ENCODE data around the gene NR2E3.

NR2E3 gene

DNA sequence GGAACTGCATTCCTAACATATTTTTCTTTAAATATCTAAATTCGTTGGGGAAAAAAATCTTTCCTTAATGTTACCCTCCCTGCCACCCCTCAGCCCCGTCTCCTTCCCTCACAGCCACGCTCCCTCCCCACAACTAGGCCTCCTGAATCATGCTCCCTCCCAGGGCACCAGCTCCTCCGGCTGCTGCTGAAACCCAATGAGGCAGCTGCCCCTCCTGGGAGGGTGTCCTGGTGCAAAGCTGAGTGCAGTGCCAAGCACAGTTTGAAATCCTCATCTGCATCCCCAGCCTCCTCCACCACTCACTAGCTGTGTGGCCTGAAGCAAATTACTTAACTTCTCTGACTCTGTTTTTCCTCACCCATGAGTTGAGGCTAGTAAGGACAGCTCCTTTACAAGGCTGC, 2.7 kb upstream of the NR2E3 start:
- no peaks in the 10 kb centered on the region for H3K27me3 ChIP-seq (ENCODE audit: control insufficient read depth in 1 of 2, insufficient read depth in 2 of 2, low read length in 2 of 2)
- H3K9me3 ChIP-seq (ENCODE audit: control insufficient read depth in 2 of 2, low read length in 2 of 2), result no peaks in the 10 kb centered on the region
- no peaks in the 10 kb centered on the region for H3K36me3 ChIP-seq (ENCODE audit: control insufficient read depth in 2 of 2, insufficient read depth in 2 of 2, low read length in 2 of 2)
- H3K9ac ChIP-seq (ENCODE audit: low read length in 2 of 2), result no peak overlapping the region
- H3K27ac ChIP-seq (ENCODE audit: low read length), result no peak overlapping the region
- no peaks in the 10 kb centered on the region for H3K4me1 ChIP-seq (ENCODE audit: control insufficient read depth, insufficient read depth, low read length)
- H3K4me3 ChIP-seq (ENCODE audit: low read length in 2 of 2), result no peak overlapping the region

DNA sequence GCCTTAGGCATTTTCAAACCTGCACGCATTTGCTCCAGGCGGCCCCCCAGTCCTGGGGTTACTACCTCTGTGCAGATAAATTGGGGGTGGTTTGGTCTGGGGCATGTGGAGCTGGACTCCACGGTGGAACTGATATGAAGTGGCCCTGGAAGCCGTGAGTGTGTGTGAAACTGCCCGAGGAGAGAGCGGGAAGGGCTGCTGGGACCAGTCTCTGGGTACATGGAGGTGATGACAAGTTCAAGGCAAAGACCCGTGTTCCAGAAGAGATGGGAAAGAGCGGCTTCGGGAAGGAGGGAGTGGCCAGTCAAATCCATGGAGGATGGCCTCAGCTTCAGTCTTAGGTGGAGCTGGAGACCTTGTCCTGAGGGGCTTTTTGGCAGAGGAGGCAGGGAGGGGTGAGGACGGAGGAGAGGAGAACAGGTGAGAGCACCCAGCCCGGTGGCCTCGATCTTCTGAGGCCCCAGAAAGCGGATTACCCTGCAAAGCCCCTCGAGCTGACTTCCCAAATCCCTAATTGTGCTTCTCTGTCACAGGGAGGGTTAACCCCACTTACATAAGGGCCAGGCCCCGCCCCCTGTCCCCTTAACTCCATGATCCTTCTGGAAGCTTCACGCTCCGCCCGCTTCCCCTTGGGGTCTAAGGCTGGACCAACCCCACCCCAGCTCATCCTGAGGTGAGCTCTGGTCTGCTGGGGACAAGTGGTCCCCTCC, 1.9 kb upstream of the NR2E3 start:
- H3K9me3 ChIP-seq (ENCODE audit: control insufficient read depth in 2 of 2, low read length in 2 of 2), result no peaks in the 10 kb centered on the region
- no peak overlapping the region for H3K9ac ChIP-seq (ENCODE audit: low read length in 2 of 2)
- no peak overlapping the region for H3K4me3 ChIP-seq (ENCODE audit: low read length in 2 of 2)
- no peak overlapping the region for H3K27ac ChIP-seq (ENCODE audit: low read length)
- H3K4me1 ChIP-seq (ENCODE audit: control insufficient read depth, insufficient read depth, low read length), result no peaks in the 10 kb centered on the region
- H3K36me3 ChIP-seq (ENCODE audit: control insufficient read depth in 2 of 2, insufficient read depth in 2 of 2, low read length in 2 of 2), result no peaks in the 10 kb centered on the region
- no peaks in the 10 kb centered on the region for H3K27me3 ChIP-seq (ENCODE audit: control insufficient read depth in 1 of 2, insufficient read depth in 2 of 2, low read length in 2 of 2)

DNA sequence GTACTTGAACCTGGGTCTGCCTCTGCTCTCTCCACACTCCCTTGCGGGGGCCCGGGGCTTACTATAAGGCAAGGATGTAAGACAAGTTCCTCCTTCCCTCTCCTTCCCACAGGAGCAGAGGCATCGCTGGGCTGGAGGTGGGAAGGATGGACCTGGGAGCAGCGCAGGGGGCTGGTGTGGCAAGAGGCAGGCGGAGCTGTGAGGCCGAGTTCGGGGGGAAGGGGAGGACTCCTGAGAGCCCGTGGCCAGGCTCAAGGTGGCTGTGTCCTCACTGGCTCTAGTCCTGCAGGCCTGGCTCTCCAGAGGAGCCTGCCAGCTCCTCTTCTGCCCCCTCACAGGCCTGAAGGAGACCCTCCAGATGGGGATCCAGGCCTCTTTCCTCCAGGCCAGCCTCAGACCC, 1.0 kb upstream of the NR2E3 start:
- H3K9me3 ChIP-seq (ENCODE audit: control insufficient read depth in 2 of 2, low read length in 2 of 2), result no peaks in the 10 kb centered on the region
- H3K27me3 ChIP-seq (ENCODE audit: control insufficient read depth in 1 of 2, insufficient read depth in 2 of 2, low read length in 2 of 2), result no peaks in the 10 kb centered on the region
- no peaks in the 10 kb centered on the region for H3K4me1 ChIP-seq (ENCODE audit: control insufficient read depth, insufficient read depth, low read length)
- no peaks in the 10 kb centered on the region for H3K36me3 ChIP-seq (ENCODE audit: control insufficient read depth in 2 of 2, insufficient read depth in 2 of 2, low read length in 2 of 2)
- H3K9ac ChIP-seq (ENCODE audit: low read length in 2 of 2), result no peak overlapping the region
- H3K4me3 ChIP-seq (ENCODE audit: low read length in 2 of 2), result no peak overlapping the region
- no peak overlapping the region for H3K27ac ChIP-seq (ENCODE audit: low read length)

DNA sequence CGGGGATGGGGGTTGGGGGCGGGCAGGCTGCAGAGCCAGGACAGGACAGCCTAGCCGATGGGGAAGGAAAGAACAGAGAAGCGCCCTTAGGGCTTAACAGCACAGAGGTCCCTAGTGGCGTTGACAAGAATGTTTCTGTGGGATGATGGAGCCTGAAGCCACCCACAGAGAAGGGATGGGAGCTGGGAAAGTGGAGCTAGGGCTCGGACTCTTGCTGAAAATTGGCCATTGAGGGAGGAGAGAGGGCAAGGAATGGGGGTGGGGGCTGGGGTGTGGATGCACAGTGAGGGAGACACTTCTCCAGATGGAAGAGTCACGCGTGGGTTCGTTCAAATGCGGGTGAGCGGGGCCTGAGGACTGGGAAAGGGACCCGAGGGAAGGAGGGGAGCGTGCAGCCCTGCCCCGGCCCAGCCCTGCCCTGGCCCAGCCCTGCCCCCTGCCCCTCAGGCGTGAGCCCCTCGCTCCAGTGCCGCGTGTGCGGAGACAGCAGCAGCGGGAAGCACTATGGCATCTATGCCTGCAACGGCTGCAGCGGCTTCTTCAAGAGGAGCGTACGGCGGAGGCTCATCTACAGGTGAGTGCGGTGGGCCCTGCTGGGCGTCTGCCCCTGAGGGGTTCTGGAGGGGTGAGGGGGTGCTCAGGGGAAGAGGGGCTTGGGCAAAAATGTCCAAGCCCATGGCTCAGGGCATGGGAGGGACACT, 832 bp downstream of the NR2E3 start:
- Histone ChIP-seq H3K9ac (ENCODE audit: low read length in 2 of 2) (no peak overlapping the region), H3K27me3 (ENCODE audit: control insufficient read depth in 1 of 2, insufficient read depth in 2 of 2, low read length in 2 of 2) (no peaks in the 10 kb centered on the region), H3K27ac (ENCODE audit: low read length) (no peak overlapping the region), H3K36me3 (ENCODE audit: control insufficient read depth in 2 of 2, insufficient read depth in 2 of 2, low read length in 2 of 2) (no peaks in the 10 kb centered on the region), H3K4me3 (ENCODE audit: low read length in 2 of 2) (no peak overlapping the region), H3K4me1 (ENCODE audit: control insufficient read depth, insufficient read depth, low read length) (no peaks in the 10 kb centered on the region), H3K9me3 (ENCODE audit: control insufficient read depth in 2 of 2, low read length in 2 of 2) (no peaks in the 10 kb centered on the region)

DNA sequence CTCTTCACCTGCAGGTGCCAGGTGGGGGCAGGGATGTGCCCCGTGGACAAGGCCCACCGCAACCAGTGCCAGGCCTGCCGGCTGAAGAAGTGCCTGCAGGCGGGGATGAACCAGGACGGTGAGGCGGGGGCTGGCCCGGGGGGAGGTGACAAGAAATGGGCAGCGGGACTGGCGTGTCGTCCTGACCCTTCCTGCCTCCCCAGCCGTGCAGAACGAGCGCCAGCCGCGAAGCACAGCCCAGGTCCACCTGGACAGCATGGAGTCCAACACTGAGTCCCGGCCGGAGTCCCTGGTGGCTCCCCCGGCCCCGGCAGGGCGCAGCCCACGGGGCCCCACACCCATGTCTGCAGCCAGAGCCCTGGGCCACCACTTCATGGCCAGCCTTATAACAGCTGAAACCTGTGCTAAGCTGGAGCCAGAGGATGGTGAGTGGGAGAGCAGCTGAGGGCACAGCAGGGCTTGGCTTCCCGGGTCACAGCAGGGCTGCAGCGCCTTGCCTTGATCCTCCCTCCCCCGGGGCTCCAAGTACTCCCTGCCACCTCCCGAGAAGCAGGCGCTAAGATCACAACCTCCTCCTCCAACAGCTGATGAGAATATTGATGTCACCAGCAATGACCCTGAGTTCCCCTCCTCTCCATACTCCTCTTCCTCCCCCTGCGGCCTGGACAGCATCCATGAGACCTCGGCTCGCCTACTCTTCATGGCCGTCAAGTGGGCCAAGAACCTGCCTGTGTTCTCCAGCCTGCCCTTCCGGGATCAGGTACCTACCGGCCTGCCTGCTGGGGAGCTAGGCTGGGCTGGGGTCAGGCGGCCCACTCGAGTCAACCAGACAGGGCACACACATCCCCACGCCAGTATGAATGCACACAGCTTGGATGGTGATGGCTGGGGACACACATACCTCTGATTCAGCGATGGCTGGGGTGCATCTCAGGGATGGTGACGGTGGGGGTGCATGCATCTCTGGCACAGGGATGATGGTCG, 1.7 kb downstream of the NR2E3 start:
- Histone ChIP-seq H3K27me3 (ENCODE audit: control insufficient read depth in 1 of 2, insufficient read depth in 2 of 2, low read length in 2 of 2) (no peaks in the 10 kb centered on the region), H3K4me3 (ENCODE audit: low read length in 2 of 2) (no peak overlapping the region), H3K9me3 (ENCODE audit: control insufficient read depth in 2 of 2, low read length in 2 of 2) (no peaks in the 10 kb centered on the region), H3K27ac (ENCODE audit: low read length) (no peak overlapping the region), H3K4me1 (ENCODE audit: control insufficient read depth, insufficient read depth, low read length) (no peaks in the 10 kb centered on the region), H3K9ac (ENCODE audit: low read length in 2 of 2) (no peak overlapping the region), H3K36me3 (ENCODE audit: control insufficient read depth in 2 of 2, insufficient read depth in 2 of 2, low read length in 2 of 2) (no peaks in the 10 kb centered on the region)

DNA sequence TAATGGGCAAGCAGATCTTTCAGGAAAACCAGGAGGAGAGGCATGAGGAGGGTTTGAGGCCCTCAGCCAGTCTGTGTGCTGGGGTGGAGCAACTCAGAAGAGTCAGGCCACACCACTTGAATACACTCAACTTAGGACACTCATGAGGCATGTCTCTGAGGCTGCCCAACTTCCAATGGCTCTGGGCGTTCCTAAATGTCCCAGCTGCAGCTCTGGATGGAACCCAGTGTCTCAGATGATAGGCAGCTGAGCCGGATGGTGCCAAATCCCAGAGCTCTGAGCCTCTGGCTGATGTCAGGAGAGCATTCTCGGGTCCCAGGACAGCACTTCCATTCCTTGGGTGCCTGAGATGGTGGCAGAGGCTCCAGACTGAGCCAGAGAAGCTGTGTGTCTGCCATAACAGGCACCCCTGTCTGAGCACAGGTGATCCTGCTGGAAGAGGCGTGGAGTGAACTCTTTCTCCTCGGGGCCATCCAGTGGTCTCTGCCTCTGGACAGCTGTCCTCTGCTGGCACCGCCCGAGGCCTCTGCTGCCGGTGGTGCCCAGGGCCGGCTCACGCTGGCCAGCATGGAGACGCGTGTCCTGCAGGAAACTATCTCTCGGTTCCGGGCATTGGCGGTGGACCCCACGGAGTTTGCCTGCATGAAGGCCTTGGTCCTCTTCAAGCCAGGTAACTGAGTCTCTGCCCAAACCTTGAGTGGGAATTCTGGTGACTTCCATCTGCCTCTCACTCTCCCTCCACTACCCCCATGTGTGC, 2.8 kb downstream of the NR2E3 start:
- no peak overlapping the region for H3K27ac ChIP-seq (ENCODE audit: low read length)
- H3K9ac ChIP-seq (ENCODE audit: low read length in 2 of 2), result no peak overlapping the region
- no peaks in the 10 kb centered on the region for H3K27me3 ChIP-seq (ENCODE audit: control insufficient read depth in 1 of 2, insufficient read depth in 2 of 2, low read length in 2 of 2)
- H3K9me3 ChIP-seq (ENCODE audit: control insufficient read depth in 2 of 2, low read length in 2 of 2), result no peaks in the 10 kb centered on the region
- no peaks in the 10 kb centered on the region for H3K36me3 ChIP-seq (ENCODE audit: control insufficient read depth in 2 of 2, insufficient read depth in 2 of 2, low read length in 2 of 2)
- no peak overlapping the region for H3K4me3 ChIP-seq (ENCODE audit: low read length in 2 of 2)
- H3K4me1 ChIP-seq (ENCODE audit: control insufficient read depth, insufficient read depth, low read length), result no peaks in the 10 kb centered on the region

DNA sequence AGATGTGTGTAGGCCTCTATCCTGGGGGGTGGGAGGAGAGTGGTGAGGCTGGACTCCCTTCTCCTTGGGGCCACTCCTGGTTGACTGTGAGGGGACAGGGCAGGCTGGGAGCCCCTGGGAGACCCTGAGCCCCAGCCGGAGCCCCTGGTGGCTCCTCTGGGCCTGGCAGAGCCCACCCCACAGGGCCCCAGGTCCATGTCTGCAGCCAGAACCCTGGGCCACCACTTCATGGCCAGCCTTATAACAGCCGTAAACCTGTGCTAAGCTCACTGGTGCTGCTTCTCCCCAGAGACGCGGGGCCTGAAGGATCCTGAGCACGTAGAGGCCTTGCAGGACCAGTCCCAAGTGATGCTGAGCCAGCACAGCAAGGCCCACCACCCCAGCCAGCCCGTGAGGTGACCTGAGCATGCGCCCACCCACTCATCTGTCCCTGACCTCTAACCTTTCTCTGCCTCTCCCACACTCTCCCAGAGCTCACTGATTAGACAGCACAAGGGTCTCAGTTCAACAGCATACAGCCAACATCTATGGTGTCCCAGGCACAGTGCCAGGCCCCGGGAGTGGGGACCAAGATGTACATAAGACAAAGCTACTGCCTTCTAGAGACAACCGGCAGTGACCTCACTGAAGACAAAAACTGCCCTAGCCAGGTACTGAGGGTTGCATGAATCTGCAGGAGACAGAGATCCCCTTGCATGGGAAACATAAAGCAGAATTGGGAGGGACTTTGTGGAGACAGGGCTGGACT, 3.5 kb downstream of the NR2E3 start:
- Histone ChIP-seq H3K27ac (ENCODE audit: low read length) (no peak overlapping the region), H3K36me3 (ENCODE audit: control insufficient read depth in 2 of 2, insufficient read depth in 2 of 2, low read length in 2 of 2) (no peaks in the 10 kb centered on the region), H3K27me3 (ENCODE audit: control insufficient read depth in 1 of 2, insufficient read depth in 2 of 2, low read length in 2 of 2) (no peaks in the 10 kb centered on the region), H3K9me3 (ENCODE audit: control insufficient read depth in 2 of 2, low read length in 2 of 2) (no peaks in the 10 kb centered on the region), H3K9ac (ENCODE audit: low read length in 2 of 2) (no peak overlapping the region), H3K4me3 (ENCODE audit: low read length in 2 of 2) (no peak overlapping the region), H3K4me1 (ENCODE audit: control insufficient read depth, insufficient read depth, low read length) (no peaks in the 10 kb centered on the region)

DNA sequence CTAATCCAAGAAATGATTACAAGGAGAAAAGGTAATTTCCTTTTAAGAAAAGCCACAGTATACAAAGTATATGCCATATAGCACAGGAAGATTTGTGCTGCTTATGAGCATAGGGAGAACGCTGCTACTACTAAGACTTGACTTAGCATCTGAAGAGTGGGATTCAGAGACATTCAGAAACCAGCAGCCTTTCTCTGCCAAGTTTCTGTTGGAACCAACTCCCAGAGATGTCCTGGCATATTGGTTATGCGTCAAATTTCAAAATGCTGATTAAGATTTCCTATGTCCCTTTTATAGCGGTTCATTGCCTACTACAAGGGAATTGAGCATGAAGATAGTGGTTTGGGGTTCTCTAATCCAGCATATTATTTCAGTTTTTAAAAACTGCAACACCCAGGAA, 4.9 kb downstream of the NR2E3 start:
- H3K9ac ChIP-seq (ENCODE audit: low read length in 2 of 2), result no peak overlapping the region
- no peaks in the 10 kb centered on the region for H3K36me3 ChIP-seq (ENCODE audit: control insufficient read depth in 2 of 2, insufficient read depth in 2 of 2, low read length in 2 of 2)
- no peaks in the 10 kb centered on the region for H3K4me1 ChIP-seq (ENCODE audit: control insufficient read depth, insufficient read depth, low read length)

DNA sequence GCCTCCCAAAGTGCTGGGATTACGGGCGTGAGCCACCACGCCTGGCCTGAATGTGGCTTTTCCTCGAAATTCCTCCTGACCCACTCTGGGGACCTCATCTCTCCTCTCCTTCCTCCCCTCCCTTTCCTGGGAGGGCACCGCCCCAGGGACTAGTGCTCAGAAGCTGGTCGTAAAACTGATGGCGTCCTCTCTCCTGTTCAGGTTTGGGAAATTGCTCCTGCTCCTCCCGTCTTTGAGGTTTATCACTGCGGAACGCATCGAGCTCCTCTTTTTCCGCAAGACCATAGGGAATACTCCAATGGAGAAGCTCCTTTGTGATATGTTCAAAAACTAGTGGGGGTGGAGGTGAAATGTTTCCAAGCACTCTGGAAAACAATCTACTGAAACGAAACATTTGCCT, 7.0 kb downstream of the NR2E3 start:
- H3K27me3 ChIP-seq (ENCODE audit: control insufficient read depth in 1 of 2, insufficient read depth in 2 of 2, low read length in 2 of 2), result no peaks in the 10 kb centered on the region
- no peak overlapping the region for H3K9ac ChIP-seq (ENCODE audit: low read length in 2 of 2)
- H3K4me1 ChIP-seq (ENCODE audit: control insufficient read depth, insufficient read depth, low read length), result no peaks in the 10 kb centered on the region
- H3K9me3 ChIP-seq (ENCODE audit: control insufficient read depth in 2 of 2, low read length in 2 of 2), result peaks cover 0 to 4% of the 10 kb centered on the region in 2 donors
- H3K36me3 ChIP-seq (ENCODE audit: control insufficient read depth in 2 of 2, insufficient read depth in 2 of 2, low read length in 2 of 2), result peaks cover 3 to 6% of the 10 kb centered on the region in 2 donors
- H3K27ac ChIP-seq (ENCODE audit: low read length), result no peak overlapping the region
- H3K4me3 ChIP-seq (ENCODE audit: low read length in 2 of 2), result no peak overlapping the region

More for the DNA sequence above, 4.9 kb downstream of the NR2E3 start:
- Histone ChIP-seq H3K9me3 (ENCODE audit: control insufficient read depth in 2 of 2, low read length in 2 of 2) (no peaks in the 10 kb centered on the region), H3K4me3 (ENCODE audit: low read length in 2 of 2) (no peak overlapping the region), H3K27me3 (ENCODE audit: control insufficient read depth in 1 of 2, insufficient read depth in 2 of 2, low read length in 2 of 2) (no peaks in the 10 kb centered on the region), H3K27ac (ENCODE audit: low read length) (no peak overlapping the region)
